Left ventricle myocardium inferior (tissue), 1 donor: Measurements from ENCODE around the gene SLC25A14. TPM values are rescaled to one million over a fixed set of nuclear protein-coding genes. Genes with fewer than 3 reads are reported as not detected.

Experiments
- DNase-seq: peaks from one replicate; pipeline ENCODE4 v3.0.0-alpha.2; 2020
- H3K27ac ChIP-seq: fragments of 200-600 bp; replicated peaks from 2 replicates; pipeline ENCODE4 v1.8.0; 2021
- H3K27me3 ChIP-seq: fragments of 200-600 bp; 2 replicates; pipeline ENCODE4 v1.8.0; 2021; ENCODE audit warnings: low read depth
- H3K36me3 ChIP-seq: fragments of 200-600 bp; 2 replicates; pipeline ENCODE4 v1.8.0; 2021
- H3K4me1 ChIP-seq: fragments of 200-600 bp; 2 replicates; pipeline ENCODE4 v1.8.0; 2021
- H3K4me3 ChIP-seq: fragments of 200-600 bp; 2 replicates; pipeline ENCODE4 v1.8.0; 2021; ENCODE audit warnings: mild to moderate bottlenecking, moderate library complexity
- H3K9me3 ChIP-seq: fragments of 200-600 bp; replicated peaks from 2 replicates; pipeline ENCODE4 v1.8.0; 2021
- intact Hi-C: fragments of 100-400 bp; cut with micrococcal nuclease; formaldehyde crosslinking; loops from one replicate; pipeline ENCODE4 v1.11.0; 2022
- total RNA-seq: library from RNA; stranded (reverse); fragmentation: NEBNext Ultra II Directional; extraction: Animal tissue kit (Norgen Biotek cat#: 25700); gene quantifications from one replicate; pipeline ENCODE4 v1.2.1, GENCODE V29; 2021
- TF ChIP-seq, protein P1 (sequence below): fragments of 200-600 bp; IDR thresholded peaks from 2 replicates; pipeline ENCODE4 v1.8.0; 2021; ENCODE audit warnings: antibody characterized with exemption, mild to moderate bottlenecking, borderline replicate concordance
- donor health status: DM: no; HTN: yes; CAD: no; lungs with severe emphysema.

Gene SLC25A14
- total RNA-seq, 1 donor from 2014 or later, result 6.7 TPM

DNA sequence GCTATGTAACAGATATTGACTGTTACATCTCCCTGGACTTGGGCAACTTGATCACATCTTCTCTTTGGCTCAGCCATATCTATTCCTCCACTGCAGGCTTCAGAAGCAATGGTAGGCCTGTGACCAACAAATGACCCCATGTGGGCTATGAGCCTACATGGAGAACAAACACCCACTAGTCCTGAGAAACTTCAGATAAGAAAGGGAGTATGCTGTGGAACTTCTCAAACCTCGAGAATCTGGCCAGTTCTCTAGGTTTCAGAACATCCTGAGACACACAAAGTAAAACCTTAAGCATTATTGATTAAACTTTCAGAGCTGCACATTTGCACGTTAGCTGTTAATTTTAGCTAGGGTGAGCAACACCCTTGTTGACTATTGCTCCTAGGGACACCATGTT, 78.3 kb downstream of the SLC25A14 start:
- H3K27ac ChIP-seq, result no peak overlapping the region
- TF ChIP-seq, protein P1, sequence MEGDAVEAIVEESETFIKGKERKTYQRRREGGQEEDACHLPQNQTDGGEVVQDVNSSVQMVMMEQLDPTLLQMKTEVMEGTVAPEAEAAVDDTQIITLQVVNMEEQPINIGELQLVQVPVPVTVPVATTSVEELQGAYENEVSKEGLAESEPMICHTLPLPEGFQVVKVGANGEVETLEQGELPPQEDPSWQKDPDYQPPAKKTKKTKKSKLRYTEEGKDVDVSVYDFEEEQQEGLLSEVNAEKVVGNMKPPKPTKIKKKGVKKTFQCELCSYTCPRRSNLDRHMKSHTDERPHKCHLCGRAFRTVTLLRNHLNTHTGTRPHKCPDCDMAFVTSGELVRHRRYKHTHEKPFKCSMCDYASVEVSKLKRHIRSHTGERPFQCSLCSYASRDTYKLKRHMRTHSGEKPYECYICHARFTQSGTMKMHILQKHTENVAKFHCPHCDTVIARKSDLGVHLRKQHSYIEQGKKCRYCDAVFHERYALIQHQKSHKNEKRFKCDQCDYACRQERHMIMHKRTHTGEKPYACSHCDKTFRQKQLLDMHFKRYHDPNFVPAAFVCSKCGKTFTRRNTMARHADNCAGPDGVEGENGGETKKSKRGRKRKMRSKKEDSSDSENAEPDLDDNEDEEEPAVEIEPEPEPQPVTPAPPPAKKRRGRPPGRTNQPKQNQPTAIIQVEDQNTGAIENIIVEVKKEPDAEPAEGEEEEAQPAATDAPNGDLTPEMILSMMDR, result no peak
- DNase-seq, result no peak
- H3K9me3 ChIP-seq, result no peaks in the 10 kb centered on the region
- H3K27me3 ChIP-seq, result no peaks in the 10 kb centered on the region
- intact Hi-C loops, result no loop called here
- no peaks in the 10 kb centered on the region for H3K36me3 ChIP-seq
- H3K4me3 ChIP-seq, result no peak overlapping the region
- no peaks in the 10 kb centered on the region for H3K4me1 ChIP-seq

DNA sequence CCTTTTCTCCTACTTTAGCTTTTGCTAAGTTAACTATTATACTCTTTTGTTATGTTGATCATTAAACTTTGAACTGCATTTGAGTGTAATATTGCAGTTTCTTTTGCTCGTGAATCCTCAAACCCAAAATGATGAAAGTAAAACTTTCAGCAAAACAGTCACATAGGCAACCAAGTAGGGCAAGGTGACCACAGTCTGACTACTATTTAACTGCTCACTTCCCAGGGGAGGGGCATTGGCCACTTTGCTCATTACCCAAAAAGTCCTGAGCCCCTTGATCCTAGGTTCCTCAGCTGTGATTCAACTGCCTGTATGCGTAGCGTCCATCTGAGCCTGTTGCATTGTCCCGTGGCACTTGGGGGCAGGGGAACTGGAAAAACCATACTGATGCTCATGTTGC, 79.0 kb downstream of the SLC25A14 start:
- Histone ChIP-seq H3K4me1 (no peaks in the 10 kb centered on the region), H3K27me3 (no peaks in the 10 kb centered on the region), H3K4me3 (no peak overlapping the region), H3K9me3 (no peaks in the 10 kb centered on the region), H3K27ac (no peak overlapping the region), H3K36me3 (no peaks in the 10 kb centered on the region)
- DNase-seq, result no peak
- TF ChIP-seq, protein P1, result no peak
- intact Hi-C loops, result no loop called here

- Histone ChIP-seq H3K9me3 (no peaks in the 10 kb centered on the region), H3K27ac (no peak overlapping the region), H3K4me1 (no peaks in the 10 kb centered on the region), H3K36me3 (no peaks in the 10 kb centered on the region), H3K4me3 (no peak overlapping the region), H3K27me3 (no peaks in the 10 kb centered on the region)
- intact Hi-C loops, result no loop called here
- DNase-seq, result no peak
- TF ChIP-seq, protein P1, result no peak
Measured at GRCh38 chrX:130419263-130419662, 79.5 kb downstream of the SLC25A14 start.

Other genes starting within 250 kb of the SLC25A14 start
- 2.2 TPM for gene ELF4, start 229.4 kb upstream of the SLC25A14 start, total RNA-seq
- gene AIFM1, start 174.1 kb upstream of the SLC25A14 start, total RNA-seq, result 127 TPM
- 0.41 TPM for gene RAB33A, start 168.0 kb upstream of the SLC25A14 start, total RNA-seq
- gene ZNF280C, start 71.0 kb upstream of the SLC25A14 start, total RNA-seq, result 1.5 TPM
- not detected for gene GPR119, start 45.8 kb downstream of the SLC25A14 start, total RNA-seq
- gene RBMX2, start 62.1 kb downstream of the SLC25A14 start, total RNA-seq, result 11.6 TPM